ENCODE data around the gene DYRK2. TPM values are rescaled to one million over a fixed set of nuclear protein-coding genes. Genes with fewer than 3 reads are reported as not detected.

The DYRK2 gene
- total and polyA plus RNA-seq, 2 experiments from 2014 or later: 7.1 to 34.1 TPM

DNA sequence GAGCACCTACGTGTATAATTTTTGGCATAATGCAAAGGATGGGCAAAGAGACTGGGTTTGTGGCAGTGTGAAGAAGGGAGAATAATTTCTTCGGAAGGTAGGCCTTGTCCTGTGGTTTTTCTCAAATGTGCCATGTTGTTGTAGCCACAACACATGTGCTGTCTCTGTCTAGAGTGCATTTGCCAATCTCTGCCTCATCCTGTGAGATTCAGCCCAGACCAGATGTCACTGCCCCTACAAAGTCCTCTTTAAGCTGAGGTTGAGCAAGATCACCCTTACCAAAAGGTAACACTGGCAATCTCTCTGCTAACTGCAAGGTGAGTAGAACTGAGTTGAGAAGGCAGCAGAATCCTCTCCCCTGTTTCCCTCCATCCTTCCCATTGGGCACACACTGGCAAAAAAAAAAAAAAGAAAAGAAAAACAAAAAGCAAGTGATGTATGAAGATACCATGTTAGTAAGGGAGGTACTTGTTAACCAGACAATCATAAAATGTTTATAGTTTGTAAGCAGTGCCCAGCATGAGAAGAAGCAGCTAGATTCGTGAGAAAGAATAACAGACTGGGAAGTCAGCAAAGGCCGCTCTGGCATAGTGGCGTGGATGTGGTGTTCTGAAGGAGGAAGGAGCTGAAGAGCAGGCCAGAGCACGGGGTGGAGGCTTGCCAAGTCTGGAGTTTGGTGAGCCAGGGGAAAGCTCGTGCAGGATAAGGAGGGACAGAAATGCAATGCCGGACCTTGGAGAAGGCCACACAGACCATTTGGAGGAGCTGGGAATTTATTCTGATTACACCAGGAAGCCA is 18.9 kb downstream of the DYRK2 start (continued):
- TF ChIP-seq, protein P1, sequence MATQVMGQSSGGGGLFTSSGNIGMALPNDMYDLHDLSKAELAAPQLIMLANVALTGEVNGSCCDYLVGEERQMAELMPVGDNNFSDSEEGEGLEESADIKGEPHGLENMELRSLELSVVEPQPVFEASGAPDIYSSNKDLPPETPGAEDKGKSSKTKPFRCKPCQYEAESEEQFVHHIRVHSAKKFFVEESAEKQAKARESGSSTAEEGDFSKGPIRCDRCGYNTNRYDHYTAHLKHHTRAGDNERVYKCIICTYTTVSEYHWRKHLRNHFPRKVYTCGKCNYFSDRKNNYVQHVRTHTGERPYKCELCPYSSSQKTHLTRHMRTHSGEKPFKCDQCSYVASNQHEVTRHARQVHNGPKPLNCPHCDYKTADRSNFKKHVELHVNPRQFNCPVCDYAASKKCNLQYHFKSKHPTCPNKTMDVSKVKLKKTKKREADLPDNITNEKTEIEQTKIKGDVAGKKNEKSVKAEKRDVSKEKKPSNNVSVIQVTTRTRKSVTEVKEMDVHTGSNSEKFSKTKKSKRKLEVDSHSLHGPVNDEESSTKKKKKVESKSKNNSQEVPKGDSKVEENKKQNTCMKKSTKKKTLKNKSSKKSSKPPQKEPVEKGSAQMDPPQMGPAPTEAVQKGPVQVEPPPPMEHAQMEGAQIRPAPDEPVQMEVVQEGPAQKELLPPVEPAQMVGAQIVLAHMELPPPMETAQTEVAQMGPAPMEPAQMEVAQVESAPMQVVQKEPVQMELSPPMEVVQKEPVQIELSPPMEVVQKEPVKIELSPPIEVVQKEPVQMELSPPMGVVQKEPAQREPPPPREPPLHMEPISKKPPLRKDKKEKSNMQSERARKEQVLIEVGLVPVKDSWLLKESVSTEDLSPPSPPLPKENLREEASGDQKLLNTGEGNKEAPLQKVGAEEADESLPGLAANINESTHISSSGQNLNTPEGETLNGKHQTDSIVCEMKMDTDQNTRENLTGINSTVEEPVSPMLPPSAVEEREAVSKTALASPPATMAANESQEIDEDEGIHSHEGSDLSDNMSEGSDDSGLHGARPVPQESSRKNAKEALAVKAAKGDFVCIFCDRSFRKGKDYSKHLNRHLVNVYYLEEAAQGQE (IDR thresholded peaks at IDR 0.05; ENCODE audit: unreplicated experiment): no peak
- no peak for TF ChIP-seq ZNF114 (CRISPR knock-in tag; IDR thresholded peaks at IDR 0.05)

GRCh38 chr12:67669217-67669933 is 20.8 kb downstream of the DYRK2 start:
- H3K9me2 ChIP-seq (ENCODE audit: insufficient read depth): peaks cover 8% of the 10 kb centered on the region; the same call in 1 of the 2 replicates
- Mint-ChIP-seq H3K36me3 (ENCODE audit: low read depth) (peaks cover 28% of the 10 kb centered on the region), H3K4me1 (peaks cover 10% of the 10 kb centered on the region; the same call in 2 of the 3 replicates), H3K27ac (no peak overlapping the region), H3K27me3 (ENCODE audit: insufficient read depth, low read depth, poor library complexity) (peaks cover 2% of the 10 kb centered on the region), H3K9me3 (peaks cover 26% of the 10 kb centered on the region), H3K4me3 (no peak overlapping the region)
- no peak overlapping the region for H3K27ac ChIP-seq (ENCODE audit: low read depth)
- ATAC-seq (no peak), DNase-seq (ENCODE audit: low spot score) (no peak)
- no peaks in the 10 kb centered on the region; the same call in 1 of the 2 replicates for H3K79me2 ChIP-seq (replicated peaks; ENCODE audit: insufficient read depth)
- H3F3A ChIP-seq (replicated peaks; ENCODE audit: low read depth): no peaks in the 10 kb centered on the region
- peaks cover 5% of the 10 kb centered on the region; the same call in 1 of the 2 replicates for H3K4me1 ChIP-seq (ENCODE audit: insufficient read depth)
- peaks cover 9% of the 10 kb centered on the region; the same call in 1 of the 2 replicates for H3K36me3 ChIP-seq (ENCODE audit: insufficient read depth)
- no peak overlapping the region for H3K4me3 ChIP-seq
- no peak overlapping the region for H3K4me2 ChIP-seq
- 0 out of 2 replicates have a peak, but pooled peaks cover 2% of the 10 kb centered on the region for H4K20me1 ChIP-seq (replicated peaks; ENCODE audit: insufficient read depth)
- no peaks in the 10 kb centered on the region for H3K27me3 ChIP-seq (ENCODE audit: insufficient read depth)
- H2AFZ ChIP-seq: no peak overlapping the region
- TF ChIP-seq, protein P1 (IDR thresholded peaks at IDR 0.05; ENCODE audit: unreplicated experiment): no peak
- TF ChIP-seq, protein P2, sequence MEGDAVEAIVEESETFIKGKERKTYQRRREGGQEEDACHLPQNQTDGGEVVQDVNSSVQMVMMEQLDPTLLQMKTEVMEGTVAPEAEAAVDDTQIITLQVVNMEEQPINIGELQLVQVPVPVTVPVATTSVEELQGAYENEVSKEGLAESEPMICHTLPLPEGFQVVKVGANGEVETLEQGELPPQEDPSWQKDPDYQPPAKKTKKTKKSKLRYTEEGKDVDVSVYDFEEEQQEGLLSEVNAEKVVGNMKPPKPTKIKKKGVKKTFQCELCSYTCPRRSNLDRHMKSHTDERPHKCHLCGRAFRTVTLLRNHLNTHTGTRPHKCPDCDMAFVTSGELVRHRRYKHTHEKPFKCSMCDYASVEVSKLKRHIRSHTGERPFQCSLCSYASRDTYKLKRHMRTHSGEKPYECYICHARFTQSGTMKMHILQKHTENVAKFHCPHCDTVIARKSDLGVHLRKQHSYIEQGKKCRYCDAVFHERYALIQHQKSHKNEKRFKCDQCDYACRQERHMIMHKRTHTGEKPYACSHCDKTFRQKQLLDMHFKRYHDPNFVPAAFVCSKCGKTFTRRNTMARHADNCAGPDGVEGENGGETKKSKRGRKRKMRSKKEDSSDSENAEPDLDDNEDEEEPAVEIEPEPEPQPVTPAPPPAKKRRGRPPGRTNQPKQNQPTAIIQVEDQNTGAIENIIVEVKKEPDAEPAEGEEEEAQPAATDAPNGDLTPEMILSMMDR (conservative IDR thresholded peaks at IDR 0.05; ENCODE audit: low read depth in 2 of 2): no peak
- TF ChIP-seq STAT1 (IDR thresholded peaks at IDR 0.05; ENCODE audit: unreplicated experiment) (no peak), ETS1 (IDR thresholded peaks at IDR 0.05) (no peak), EZH2phosphoT487 (IDR thresholded peaks at IDR 0.05; ENCODE audit: unreplicated experiment) (no peak), POLR2AphosphoS5 (IDR thresholded peaks at IDR 0.05; ENCODE audit: low read depth) (no peak), ZNF114 (CRISPR knock-in tag; IDR thresholded peaks at IDR 0.05) (no peak)

All from GM23338 (cell line).